ENCODE data around the gene RAB11FIP4.

Gene RAB11FIP4

DNA sequence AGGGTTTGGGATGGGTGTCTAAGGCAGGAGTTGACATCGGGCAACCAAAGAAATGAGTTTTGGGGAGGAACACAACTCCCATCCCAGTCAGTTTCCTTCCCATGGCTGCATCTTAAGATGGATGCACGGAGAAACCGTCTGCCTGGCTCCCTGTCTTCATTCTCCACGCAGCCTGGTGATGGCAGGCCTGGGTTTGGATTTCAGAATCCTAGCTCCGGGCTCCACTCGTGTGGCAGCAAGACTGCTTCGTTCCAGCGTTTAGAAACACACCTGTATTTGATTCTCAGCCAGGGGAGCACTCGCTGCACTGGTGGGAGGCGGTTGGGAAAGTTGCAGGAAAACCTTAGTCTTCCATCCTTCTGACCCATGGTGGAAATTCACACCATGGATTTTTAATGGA, 141.1 kb downstream of the RAB11FIP4 start:
- Histone ChIP-seq H3K4me3 (ENCODE audit: low read depth, low read length) (no peak overlapping the region), H3K4me1 (ENCODE audit: control insufficient read depth, insufficient read depth, low read length) (0 out of 2 replicates have a peak, but pooled peaks cover 3% of the 10 kb centered on the region), H3K27ac (ENCODE audit: low read depth, low read length) (no peak overlapping the region), H3K9ac (ENCODE audit: low read depth, low read length) (no peak overlapping the region), H3K36me3 (ENCODE audit: control insufficient read depth, insufficient read depth, low read length) (peaks cover 55% of the 10 kb centered on the region), H3K27me3 (ENCODE audit: control insufficient read depth, insufficient read depth, low read length) (no peaks in the 10 kb centered on the region), H3K9me3 (ENCODE audit: control insufficient read depth, insufficient read depth, low read length) (no peaks in the 10 kb centered on the region)

DNA sequence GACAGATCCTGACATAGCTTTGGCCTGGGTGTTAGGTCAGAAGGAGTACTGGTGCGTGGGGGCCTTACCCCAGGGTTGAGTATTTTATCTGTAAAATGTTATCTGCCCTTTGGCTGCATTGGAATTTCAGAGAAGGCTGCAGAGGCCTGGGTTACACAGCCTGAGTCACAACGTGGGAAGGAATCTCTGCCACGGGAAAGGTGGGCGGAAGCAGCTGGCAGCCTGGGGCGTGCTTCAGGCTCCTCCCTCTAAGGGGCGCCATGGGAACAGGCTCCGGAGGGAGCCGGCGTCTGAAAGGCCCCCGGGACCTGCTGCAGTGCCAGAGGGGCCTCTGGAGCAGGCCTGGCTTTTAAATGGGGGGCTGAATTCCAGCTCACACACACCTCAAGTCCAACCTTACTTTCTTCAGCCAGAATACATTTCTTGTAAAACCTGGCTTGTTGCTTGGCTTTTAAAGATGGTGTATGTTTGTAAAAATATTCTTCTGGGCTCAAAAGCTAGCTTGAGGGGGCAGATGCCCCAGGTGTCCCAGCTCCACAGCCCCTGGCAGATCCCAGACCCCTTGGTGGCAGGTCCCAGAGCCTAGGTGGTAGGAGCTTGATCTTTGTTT, 142.2 kb downstream of the RAB11FIP4 start:
- Histone ChIP-seq H3K4me3 (ENCODE audit: low read depth, low read length) (no peak overlapping the region), H3K4me1 (ENCODE audit: control insufficient read depth, insufficient read depth, low read length) (0 out of 2 replicates have a peak, but pooled peaks cover 3% of the 10 kb centered on the region), H3K27me3 (ENCODE audit: control insufficient read depth, insufficient read depth, low read length) (no peaks in the 10 kb centered on the region), H3K9ac (ENCODE audit: low read depth, low read length) (no peak overlapping the region), H3K9me3 (ENCODE audit: control insufficient read depth, insufficient read depth, low read length) (no peaks in the 10 kb centered on the region), H3K36me3 (ENCODE audit: control insufficient read depth, insufficient read depth, low read length) (peaks cover 44% of the 10 kb centered on the region), H3K27ac (ENCODE audit: low read depth, low read length) (peak overlapping the region; percentile 51)

DNA sequence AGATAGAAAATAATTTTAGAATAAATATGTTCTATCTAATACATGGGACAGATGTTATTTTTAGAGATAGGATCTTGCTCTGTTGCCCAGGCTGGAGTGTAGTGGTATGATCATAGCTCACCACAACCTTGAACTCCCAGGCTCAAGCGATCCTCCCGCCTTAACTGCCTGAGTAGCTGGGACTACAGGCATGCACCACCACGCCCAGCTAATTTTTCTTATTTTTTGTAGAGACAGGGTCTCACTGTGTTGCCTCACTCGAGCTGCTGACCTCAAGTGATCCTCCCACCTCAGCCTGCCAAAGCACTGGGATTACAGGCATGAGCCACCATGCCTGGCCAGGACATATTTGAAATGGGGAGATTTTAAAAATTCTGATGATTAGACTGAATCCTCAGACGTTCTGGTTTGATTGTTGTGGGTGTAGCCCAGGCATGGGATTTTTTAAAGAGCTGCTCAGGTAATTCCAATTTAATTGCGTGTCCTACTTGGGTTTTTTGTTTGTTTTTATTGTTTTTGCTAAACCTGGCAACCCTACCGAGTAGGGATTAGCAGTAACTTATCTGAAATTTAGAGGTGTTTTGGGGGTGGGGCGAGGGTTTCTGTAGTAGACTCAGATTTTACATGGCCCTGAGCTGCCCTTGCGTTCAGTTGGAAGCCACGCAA, 142.9 kb downstream of the RAB11FIP4 start:
- Histone ChIP-seq H3K9me3 (ENCODE audit: control insufficient read depth, insufficient read depth, low read length) (no peaks in the 10 kb centered on the region), H3K9ac (ENCODE audit: low read depth, low read length) (no peak overlapping the region), H3K27ac (ENCODE audit: low read depth, low read length) (no peak overlapping the region), H3K4me3 (ENCODE audit: low read depth, low read length) (no peak overlapping the region), H3K4me1 (ENCODE audit: control insufficient read depth, insufficient read depth, low read length) (0 out of 2 replicates have a peak, but pooled peaks cover 3% of the 10 kb centered on the region), H3K36me3 (ENCODE audit: control insufficient read depth, insufficient read depth, low read length) (peaks cover 37% of the 10 kb centered on the region), H3K27me3 (ENCODE audit: control insufficient read depth, insufficient read depth, low read length) (no peaks in the 10 kb centered on the region)

DNA sequence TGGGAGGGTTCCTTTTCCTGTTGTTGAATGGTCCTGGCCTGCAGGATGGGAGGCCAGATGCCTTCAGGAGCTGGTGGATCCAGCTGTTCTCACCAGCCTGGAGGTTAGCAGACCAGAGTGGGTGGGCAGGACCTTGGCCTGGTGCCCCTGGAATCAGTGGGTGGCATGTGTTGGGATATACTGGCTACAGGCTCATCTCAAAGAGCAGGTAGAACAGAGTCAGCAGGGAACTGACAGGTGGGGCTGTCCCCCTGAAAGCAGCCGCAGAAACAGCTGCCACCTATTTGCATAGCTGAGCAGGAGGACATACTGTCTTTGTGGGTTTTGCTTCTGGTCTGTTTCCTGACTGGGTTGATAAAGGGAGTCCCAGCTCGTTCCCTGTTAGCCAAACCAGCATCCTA, 144.1 kb downstream of the RAB11FIP4 start:
- H3K4me1 ChIP-seq (ENCODE audit: control insufficient read depth, insufficient read depth, low read length), result 0 out of 2 replicates have a peak, but pooled peaks cover 3% of the 10 kb centered on the region
- no peak overlapping the region for H3K9ac ChIP-seq (ENCODE audit: low read depth, low read length)
- peaks cover 25% of the 10 kb centered on the region for H3K36me3 ChIP-seq (ENCODE audit: control insufficient read depth, insufficient read depth, low read length)
- no peak overlapping the region for H3K27ac ChIP-seq (ENCODE audit: low read depth, low read length)
- H3K27me3 ChIP-seq (ENCODE audit: control insufficient read depth, insufficient read depth, low read length), result no peaks in the 10 kb centered on the region
- no peak overlapping the region for H3K4me3 ChIP-seq (ENCODE audit: low read depth, low read length)
- no peaks in the 10 kb centered on the region for H3K9me3 ChIP-seq (ENCODE audit: control insufficient read depth, insufficient read depth, low read length)

DNA sequence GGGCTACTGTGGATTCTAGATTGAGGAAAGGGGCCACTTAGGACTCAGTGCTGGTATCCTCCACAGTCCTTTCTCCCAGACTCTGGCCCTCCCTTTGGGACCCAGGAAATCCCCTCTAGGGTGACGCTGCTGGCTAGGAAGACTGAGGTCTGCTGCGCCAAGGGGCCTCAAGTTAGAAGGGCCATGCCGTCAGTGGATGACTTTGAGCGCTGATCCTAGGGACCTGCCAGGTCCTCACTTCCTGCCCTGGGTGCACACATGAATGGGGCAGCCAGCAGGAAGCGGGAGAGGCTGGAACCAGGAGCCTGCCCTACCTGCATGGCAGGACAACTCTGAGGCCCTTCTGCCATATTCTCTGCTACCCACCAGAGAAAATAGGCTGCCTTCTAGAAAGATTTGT, 145.0 kb downstream of the RAB11FIP4 start:
- Histone ChIP-seq H3K36me3 (ENCODE audit: control insufficient read depth, insufficient read depth, low read length) (peaks cover 17% of the 10 kb centered on the region), H3K4me3 (ENCODE audit: low read depth, low read length) (no peak overlapping the region), H3K27ac (ENCODE audit: low read depth, low read length) (no peak overlapping the region), H3K9me3 (ENCODE audit: control insufficient read depth, insufficient read depth, low read length) (no peaks in the 10 kb centered on the region), H3K27me3 (ENCODE audit: control insufficient read depth, insufficient read depth, low read length) (no peaks in the 10 kb centered on the region), H3K9ac (ENCODE audit: low read depth, low read length) (no peak overlapping the region), H3K4me1 (ENCODE audit: control insufficient read depth, insufficient read depth, low read length) (0 out of 2 replicates have a peak, but pooled peaks cover 3% of the 10 kb centered on the region)

DNA sequence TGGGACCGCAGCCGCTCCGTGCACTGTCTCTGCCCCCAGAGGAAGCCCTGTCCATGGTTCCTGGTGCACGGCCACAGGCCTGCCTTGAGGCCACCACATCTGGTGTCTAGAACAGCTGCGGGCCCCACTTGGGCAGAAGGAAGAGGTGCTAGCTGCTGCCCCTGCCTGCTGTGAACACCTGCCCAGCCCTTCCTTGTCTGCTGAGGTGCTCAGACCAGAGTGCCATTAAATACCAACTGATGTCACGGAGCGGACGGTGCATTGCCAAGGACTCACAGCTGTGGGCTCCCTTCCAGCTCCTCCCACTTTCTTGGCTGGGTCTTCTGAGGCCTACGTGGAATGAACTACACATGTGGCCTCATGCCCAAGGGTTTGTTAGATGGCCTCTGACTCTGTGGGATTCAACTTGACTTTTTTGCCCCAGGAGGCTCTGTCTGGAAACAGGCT, 146.1 kb downstream of the RAB11FIP4 start:
- Histone ChIP-seq H3K9ac (ENCODE audit: low read depth, low read length) (no peak overlapping the region), H3K4me1 (ENCODE audit: control insufficient read depth, insufficient read depth, low read length) (0 out of 2 replicates have a peak, but pooled peaks cover 3% of the 10 kb centered on the region), H3K27ac (ENCODE audit: low read depth, low read length) (no peak overlapping the region), H3K27me3 (ENCODE audit: control insufficient read depth, insufficient read depth, low read length) (no peaks in the 10 kb centered on the region), H3K36me3 (ENCODE audit: control insufficient read depth, insufficient read depth, low read length) (peaks cover 5% of the 10 kb centered on the region; the same call in 1 of the 2 replicates), H3K4me3 (ENCODE audit: low read depth, low read length) (no peak overlapping the region), H3K9me3 (ENCODE audit: control insufficient read depth, insufficient read depth, low read length) (no peaks in the 10 kb centered on the region)

DNA sequence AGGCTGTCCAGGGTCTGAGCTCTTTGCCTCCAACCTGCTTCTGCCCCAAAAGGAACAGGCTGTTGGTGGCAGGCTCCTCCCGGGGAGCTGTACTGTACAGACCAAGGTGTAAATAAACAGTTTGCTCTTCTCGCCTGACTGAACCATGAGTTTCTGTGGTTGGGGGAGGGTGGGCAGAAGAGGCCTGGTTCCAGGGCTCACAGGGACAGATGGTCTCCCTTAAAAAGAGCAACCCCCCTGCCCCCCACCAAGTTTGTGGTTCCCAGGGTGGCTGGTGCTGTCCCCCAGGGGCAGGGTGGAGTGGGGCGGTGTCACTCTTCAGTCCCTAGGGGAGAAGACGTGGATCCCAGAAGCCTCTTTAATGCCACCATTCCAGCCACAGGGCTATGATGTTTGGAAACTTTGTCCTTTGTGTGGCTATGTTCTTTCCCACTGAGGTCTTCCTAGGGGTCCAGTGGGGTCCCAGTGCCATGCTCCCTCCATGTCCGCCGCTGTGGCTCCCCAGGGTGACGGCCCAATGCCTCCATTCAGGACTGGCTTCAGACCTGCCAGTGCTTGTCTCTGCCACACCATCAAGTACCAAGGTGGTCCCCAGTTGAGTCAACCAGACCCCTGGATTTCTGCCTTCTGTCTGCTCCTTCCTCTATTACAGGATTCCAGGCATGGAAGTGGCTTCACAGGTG, 146.7 kb downstream of the RAB11FIP4 start:
- Histone ChIP-seq H3K4me3 (ENCODE audit: low read depth, low read length) (no peak overlapping the region), H3K9me3 (ENCODE audit: control insufficient read depth, insufficient read depth, low read length) (no peaks in the 10 kb centered on the region), H3K9ac (ENCODE audit: low read depth, low read length) (no peak overlapping the region), H3K4me1 (ENCODE audit: control insufficient read depth, insufficient read depth, low read length) (0 out of 2 replicates have a peak, but pooled peaks cover 3% of the 10 kb centered on the region), H3K27ac (ENCODE audit: low read depth, low read length) (no peak overlapping the region), H3K27me3 (ENCODE audit: control insufficient read depth, insufficient read depth, low read length) (no peaks in the 10 kb centered on the region), H3K36me3 (ENCODE audit: control insufficient read depth, insufficient read depth, low read length) (no peaks in the 10 kb centered on the region)

DNA sequence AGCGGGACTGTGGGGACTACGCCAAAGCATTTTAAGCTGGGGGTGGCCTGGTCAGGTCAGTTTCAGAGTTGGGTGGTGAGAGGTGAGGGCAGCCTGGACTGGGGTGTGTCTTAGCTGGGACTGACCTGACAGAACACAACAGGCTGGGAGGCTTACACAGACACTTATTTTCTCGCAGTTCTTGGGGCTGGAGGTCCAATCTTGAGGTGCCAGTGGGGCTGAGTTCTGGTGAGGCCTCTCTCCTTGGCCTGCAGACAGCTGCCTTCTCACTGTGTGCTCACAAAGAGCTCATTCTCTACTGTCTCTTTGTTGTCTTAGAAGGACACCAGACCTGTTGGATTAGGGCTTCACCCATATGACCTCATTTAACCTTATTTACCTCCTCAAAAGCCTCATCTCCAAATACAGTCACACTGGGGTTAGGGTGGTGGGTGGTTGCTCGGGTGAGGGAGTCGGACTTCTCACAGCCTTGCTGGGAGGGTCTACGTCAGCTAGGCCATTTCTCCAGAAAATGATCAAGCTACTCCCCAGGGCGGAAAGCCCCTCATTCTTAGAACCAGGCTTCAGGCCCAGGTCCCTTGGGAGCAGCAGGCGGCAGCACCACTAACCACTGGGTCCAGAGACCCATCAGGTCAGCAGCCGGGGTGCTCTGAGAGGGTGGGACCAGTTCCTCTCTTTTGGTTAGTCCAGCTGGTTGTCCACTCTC, 149.3 kb downstream of the RAB11FIP4 start:
- H3K4me3 ChIP-seq (ENCODE audit: low read depth, low read length), result no peak overlapping the region
- no peaks in the 10 kb centered on the region for H3K4me1 ChIP-seq (ENCODE audit: control insufficient read depth, insufficient read depth, low read length)
- H3K9ac ChIP-seq (ENCODE audit: low read depth, low read length), result no peak overlapping the region
- no peaks in the 10 kb centered on the region for H3K36me3 ChIP-seq (ENCODE audit: control insufficient read depth, insufficient read depth, low read length)
- no peak overlapping the region for H3K27ac ChIP-seq (ENCODE audit: low read depth, low read length)
- H3K27me3 ChIP-seq (ENCODE audit: control insufficient read depth, insufficient read depth, low read length), result no peaks in the 10 kb centered on the region
- no peaks in the 10 kb centered on the region for H3K9me3 ChIP-seq (ENCODE audit: control insufficient read depth, insufficient read depth, low read length)

DNA sequence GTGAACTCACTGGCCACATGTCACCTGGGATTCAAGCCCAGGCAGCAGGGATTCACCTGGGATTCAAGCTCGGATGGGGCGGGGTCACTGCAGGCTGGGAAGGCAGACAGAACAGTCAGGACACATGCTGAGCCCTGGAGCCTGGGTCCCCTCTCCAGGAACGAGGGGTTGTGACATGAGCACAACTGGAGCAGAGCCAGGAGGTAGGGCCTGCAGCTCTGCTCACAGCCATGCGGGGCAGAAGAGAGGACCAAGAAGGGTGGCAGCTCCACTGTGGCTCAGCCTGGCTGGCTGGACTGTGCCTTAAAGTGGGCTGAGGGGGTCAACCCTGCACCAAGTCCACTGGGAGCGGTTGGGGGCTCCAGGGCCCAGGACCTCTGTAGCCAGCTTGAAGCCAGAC, 150.1 kb downstream of the RAB11FIP4 start:
- Histone ChIP-seq H3K4me1 (ENCODE audit: control insufficient read depth, insufficient read depth, low read length) (no peaks in the 10 kb centered on the region), H3K27me3 (ENCODE audit: control insufficient read depth, insufficient read depth, low read length) (no peaks in the 10 kb centered on the region), H3K36me3 (ENCODE audit: control insufficient read depth, insufficient read depth, low read length) (no peaks in the 10 kb centered on the region), H3K27ac (ENCODE audit: low read depth, low read length) (no peak overlapping the region), H3K9me3 (ENCODE audit: control insufficient read depth, insufficient read depth, low read length) (no peaks in the 10 kb centered on the region), H3K9ac (ENCODE audit: low read depth, low read length) (no peak overlapping the region), H3K4me3 (ENCODE audit: low read depth, low read length) (no peak overlapping the region)

DNA sequence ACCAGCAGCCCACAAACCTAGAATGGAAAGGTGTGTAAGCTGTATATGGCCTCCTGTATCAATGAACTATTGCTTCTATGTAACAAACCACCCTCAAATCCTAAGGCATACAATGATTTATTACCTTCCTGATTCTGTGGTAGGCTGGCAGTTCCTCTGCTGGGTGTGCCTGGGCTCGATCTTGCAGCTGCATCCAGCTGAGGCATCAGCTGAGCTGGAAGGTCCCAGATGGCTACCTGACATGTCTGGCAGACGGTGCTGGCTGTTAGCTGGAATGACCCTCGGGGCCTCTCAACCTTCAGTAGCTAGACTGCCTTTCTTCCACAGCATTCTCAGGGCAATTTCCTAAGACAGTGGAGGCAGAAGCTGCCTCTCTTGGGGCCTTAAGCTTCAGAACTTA, 152.7 kb downstream of the RAB11FIP4 start:
- no peak overlapping the region for H3K9ac ChIP-seq (ENCODE audit: low read depth, low read length)
- no peaks in the 10 kb centered on the region for H3K4me1 ChIP-seq (ENCODE audit: control insufficient read depth, insufficient read depth, low read length)
- no peak overlapping the region for H3K27ac ChIP-seq (ENCODE audit: low read depth, low read length)
- no peaks in the 10 kb centered on the region for H3K36me3 ChIP-seq (ENCODE audit: control insufficient read depth, insufficient read depth, low read length)
- no peaks in the 10 kb centered on the region for H3K27me3 ChIP-seq (ENCODE audit: control insufficient read depth, insufficient read depth, low read length)
- H3K4me3 ChIP-seq (ENCODE audit: low read depth, low read length), result no peak overlapping the region
- H3K9me3 ChIP-seq (ENCODE audit: control insufficient read depth, insufficient read depth, low read length), result no peaks in the 10 kb centered on the region

All from HUES48 (cell line).